HCT116 (cell line): Measurements from ENCODE around the gene CTAGE8. TPM values are rescaled to one million over a fixed set of nuclear protein-coding genes. Genes with fewer than 3 reads are reported as not detected.
"Not testable (repeated sequence)": the region's sequence is repeated elsewhere in the genome, so short reads cannot be mapped to it uniquely, and the experiment has no call there.

Experiments
- ATAC-seq: fragments of 200-7000 bp; cut with Tn5 transposase; 2 replicates; pipeline ENCODE4 v1.9.1; 2020; ENCODE audit warnings: mild to moderate bottlenecking, moderate library complexity
- BruUV-seq: library from RNA; stranded (reverse); fragments of 400-500 nt; replicated peaks from 2 replicates; lab custom pipeline; 2021; lab: Mats Ljungman, UMichigan
- CTCF ChIA-PET: fragments of 300-600 bp; sonication (Branson Sonifier 250); formaldehyde crosslinking; loops from one replicate; lab custom pipeline; 2021; ENCODE audit warnings: antibody characterized with exemption; lab: Charles Lee
- POLR2A ChIA-PET: fragments of 300-600, 350-600 bp; sonication (Branson Sonifier 250); formaldehyde crosslinking; loops from one replicate; lab custom pipeline; 2021; ENCODE audit warnings: antibody characterized with exemption; lab: Charles Lee
- RAD21 ChIA-PET, 2 experiments: fragments of 300-600 bp; sonication (Branson Sonifier 250); formaldehyde crosslinking; loops; one replicate each; lab custom pipeline; 2023; ENCODE audit warnings: low total read pairs in 2 of 2; ENCODE audit not compliant: uncharacterized antibody in 2 of 2, unreplicated experiment in 2 of 2, low non-redundant PET in 1 of 2; lab: Charles Lee
- DNase-seq: peaks from one replicate; pipeline ENCODE4 v3.0.0-alpha.2; 2010; ENCODE audit warnings: low read depth, low spot score
- H2AFZ ChIP-seq: fragments of 200-600 bp; shearing (Covaris generic), sonication (generic); 2 replicates; pipeline ENCODE4 v1.6.1; 2017; ENCODE audit warnings: low read depth, mixed run types, mixed read lengths, antibody characterized with exemption, low read length; ENCODE audit not compliant: poor library complexity, severe bottlenecking
- H3K27ac ChIP-seq: 2 replicates; pipeline ENCODE4 v1.5.1; 2012; ENCODE audit warnings: low read depth, low read length
- H3K27me3 ChIP-seq: fragments of 200-600 bp; sonication (generic); 2 replicates; pipeline ENCODE4 v1.6.1; 2016; ENCODE audit warnings: mixed run types, low read length, mixed read lengths; ENCODE audit not compliant: insufficient read depth
- H3K36me3 ChIP-seq, 2 experiments: fragments of 200-500 bp in 1 of 2; fragments of 200-600 bp in 1 of 2; sonication (Bioruptor generic) in 1 of 2; sonication (generic) in 1 of 2; 2 replicates each; pipeline versions ENCODE4 v1.5.1 to v1.6.1; 2014 to 2016; ENCODE audit warnings: low read length in 2 of 2, inconsistent platforms in 1 of 2, mixed read lengths in 1 of 2, mixed run types in 1 of 2; ENCODE audit not compliant: insufficient read depth in 2 of 2, control insufficient read depth in 1 of 2
- H3K4me1 ChIP-seq, 2 experiments: fragments of 200-600 bp in 1 of 2; sonication (generic) in 1 of 2; 2 replicates each; pipeline versions ENCODE4 v1.5.1 to v1.6.1; 2012 to 2017; ENCODE audit warnings: low read length in 2 of 2, inconsistent platforms in 1 of 2, mild to moderate bottlenecking in 1 of 2, mixed read lengths in 1 of 2, mixed run types in 1 of 2, moderate library complexity in 1 of 2; ENCODE audit not compliant: insufficient read depth in 2 of 2, control insufficient read depth in 1 of 2
- H3K4me2 ChIP-seq: fragments of 200-600 bp; sonication (generic); 2 replicates; pipeline ENCODE4 v1.6.1; 2017; ENCODE audit warnings: mixed run types, low read length, mixed read lengths
- H3K4me3 ChIP-seq, 2 experiments: fragments of 200-600 bp in 1 of 2; sonication (generic) in 1 of 2; replicated peaks in 1 of 2; 2 replicates each; pipeline ENCODE4 v1.5.1; 2011 to 2016; ENCODE audit warnings: low read length in 2 of 2, control low read depth in 1 of 2, low read depth in 1 of 2, mild to moderate bottlenecking in 1 of 2, mixed read lengths in 1 of 2, mixed run types in 1 of 2
- H3K79me2 ChIP-seq: fragments of 200-600 bp; sonication (generic); 2 replicates; pipeline ENCODE4 v1.6.1; 2017; ENCODE audit warnings: mild to moderate bottlenecking, mixed run types, low read length, moderate library complexity, mixed read lengths; ENCODE audit not compliant: insufficient read depth
- H3K9ac ChIP-seq: fragments of 200-600 bp; sonication (generic); 2 replicates; pipeline ENCODE4 v1.6.1; 2016; ENCODE audit warnings: low read length, mixed read lengths
- H3K9me2 ChIP-seq: fragments of 200-600 bp; sonication (generic), shearing (Covaris generic); 2 replicates; pipeline ENCODE4 v1.6.1; 2017; ENCODE audit warnings: mixed run types, mild to moderate bottlenecking, moderate library complexity; ENCODE audit not compliant: insufficient read depth
- H3K9me3 ChIP-seq, 2 experiments: fragments of 200-500 bp in 1 of 2; fragments of 200-600 bp in 1 of 2; sonication (Bioruptor generic) in 1 of 2; sonication (generic) in 1 of 2; 2 replicates each; pipeline ENCODE4 v1.6.1; 2014 to 2017; ENCODE audit warnings: low read length in 2 of 2, mixed read lengths in 2 of 2, inconsistent platforms in 1 of 2, low read depth in 1 of 2, mild to moderate bottlenecking in 1 of 2, mixed run types in 1 of 2, moderate library complexity in 1 of 2; ENCODE audit not compliant: control insufficient read depth in 1 of 2, insufficient read depth in 1 of 2
- H4K20me1 ChIP-seq: fragments of 200-600 bp; sonication (generic), shearing (Covaris generic); 2 replicates; pipeline ENCODE4 v1.6.1; 2017; ENCODE audit warnings: mixed run types, mild to moderate bottlenecking, moderate library complexity; ENCODE audit not compliant: insufficient read depth
- intact Hi-C: fragments of 100-400 bp; cut with micrococcal nuclease; formaldehyde crosslinking; loops from 2 replicates; pipeline ENCODE4 v1.10.0; 2022
- total RNA-seq: library from RNA; stranded (reverse); gene quantifications from one replicate; pipeline ENCODE4 v1.2.1, GENCODE V29; 2021; ENCODE audit not compliant: unreplicated experiment

CTAGE8 gene
- total RNA-seq, 1 experiment from 2014 or later = 6.1 TPM

- RAD21 ChIA-PET, H3K9me3 ChIP-seq, H3K9ac ChIP-seq, H3K27ac ChIP-seq, H3K27me3 ChIP-seq, H3K4me1 ChIP-seq, H3K4me2 ChIP-seq, H4K20me1 ChIP-seq, BruUV-seq, H2AFZ ChIP-seq, H3K79me2 ChIP-seq, intact Hi-C loops, DNase-seq, H3K36me3 ChIP-seq, CTCF ChIA-PET, H3K4me3 ChIP-seq, POLR2A ChIA-PET, H3K9me2 ChIP-seq: not testable (repeated sequence)
- ATAC-seq = peak; percentile 31
Observed at GRCh38 chr7:144252307-144252706, 16.8 kb downstream of the CTAGE8 start.

GRCh38 chr7:144247674-144248330 lies 21.3 kb downstream of the CTAGE8 start:
- H4K20me1 ChIP-seq, DNase-seq, CTCF ChIA-PET, H3K9ac ChIP-seq, RAD21 ChIA-PET, H3K79me2 ChIP-seq, H3K27me3 ChIP-seq, H3K9me2 ChIP-seq, POLR2A ChIA-PET, H3K4me2 ChIP-seq, BruUV-seq, H3K9me3 ChIP-seq, intact Hi-C loops, H3K36me3 ChIP-seq, H3K4me1 ChIP-seq, H3K4me3 ChIP-seq, H2AFZ ChIP-seq, H3K27ac ChIP-seq: not testable (repeated sequence)
- peak; percentile 33 for ATAC-seq

GRCh38 chr7:144246967-144247366 lies 22.1 kb downstream of the CTAGE8 start:
- H3K9me2 ChIP-seq, H3K4me1 ChIP-seq, H3K9me3 ChIP-seq, BruUV-seq, H3K27me3 ChIP-seq, H3K27ac ChIP-seq, ATAC-seq, H3K79me2 ChIP-seq, H3K9ac ChIP-seq, H3K4me2 ChIP-seq, H3K4me3 ChIP-seq, RAD21 ChIA-PET, intact Hi-C loops, H2AFZ ChIP-seq, POLR2A ChIA-PET, H3K36me3 ChIP-seq, H4K20me1 ChIP-seq, DNase-seq, CTCF ChIA-PET: not testable (repeated sequence)

GRCh38 chr7:144245372-144245771 lies 23.7 kb downstream of the CTAGE8 start:
- H4K20me1 ChIP-seq, intact Hi-C loops, H3K9ac ChIP-seq, H3K27ac ChIP-seq, DNase-seq, H3K4me2 ChIP-seq, H3K9me2 ChIP-seq, H3K9me3 ChIP-seq, H2AFZ ChIP-seq, H3K27me3 ChIP-seq, RAD21 ChIA-PET, H3K4me1 ChIP-seq, BruUV-seq, H3K79me2 ChIP-seq, H3K36me3 ChIP-seq, CTCF ChIA-PET, POLR2A ChIA-PET, H3K4me3 ChIP-seq: not testable (repeated sequence)
- ATAC-seq = peak; percentile 56; the same call in 1 of the 2 replicates
